Measurements from ENCODE around the gene CFAP53.
"Not testable (repeated sequence)": the region's sequence is repeated elsewhere in the genome, so short reads cannot be mapped to it uniquely, and the experiment has no call there.

The CFAP53 gene

GRCh38 chr18:50288348-50289107, 22.2 kb upstream of the CFAP53 start:
- DNase-seq (ENCODE audit: low read depth in 2 of 3, low spot score in 1 of 3) = not testable (repeated sequence)

DNA sequence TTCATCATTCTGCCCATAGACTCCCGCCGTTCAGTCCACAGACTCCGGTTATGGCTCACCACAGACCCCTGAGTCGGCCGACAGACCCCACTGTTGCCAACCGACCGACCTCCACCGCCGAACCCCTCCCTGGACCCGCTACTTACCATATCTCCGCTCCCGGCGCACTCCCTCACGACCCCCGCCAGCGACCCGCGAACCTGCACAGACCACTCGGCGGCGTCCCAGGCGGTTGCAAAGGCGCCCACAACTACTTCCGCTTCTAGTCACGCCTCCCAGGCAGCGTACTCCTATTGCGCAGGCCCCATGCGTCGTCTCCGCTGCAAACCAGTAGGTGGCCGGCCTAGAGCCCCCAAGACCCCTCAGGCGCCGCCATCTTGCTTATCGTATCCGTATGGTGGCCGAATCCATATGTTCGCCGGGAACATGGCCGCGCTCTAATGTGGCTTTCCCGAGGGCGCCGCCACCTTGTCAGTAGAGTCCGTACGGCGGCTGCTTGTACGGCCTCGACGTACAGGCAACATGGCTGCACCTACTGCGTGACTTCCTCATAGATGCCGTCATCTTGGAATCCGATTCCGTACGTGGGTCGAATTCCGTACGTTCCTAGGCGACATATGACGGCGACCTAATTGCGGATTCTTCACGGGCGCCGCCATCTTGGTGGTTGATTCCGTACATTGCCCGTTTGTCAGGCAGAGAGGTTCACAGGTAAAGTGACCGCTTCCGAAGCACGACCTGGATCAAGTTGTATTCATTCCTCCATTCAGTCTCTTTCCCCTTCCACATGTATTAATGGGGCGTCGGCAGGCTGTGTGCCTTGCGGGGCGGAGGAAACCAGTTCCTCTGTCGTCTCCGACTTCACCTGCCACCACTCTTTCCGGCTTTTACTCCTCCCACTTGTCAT, 21.4 kb upstream of the CFAP53 start, which contains the start of gene CXXC1:
CXXC1 (minus strand) TSS at position 252 of the 907 bp plus-strand sequence; CDS start at position 149, 103 bp downstream.
- DNase-seq (ENCODE audit: low read depth in 2 of 3, low spot score in 1 of 3) = peak; percentile 90 to 96 (median 94)

DNA sequence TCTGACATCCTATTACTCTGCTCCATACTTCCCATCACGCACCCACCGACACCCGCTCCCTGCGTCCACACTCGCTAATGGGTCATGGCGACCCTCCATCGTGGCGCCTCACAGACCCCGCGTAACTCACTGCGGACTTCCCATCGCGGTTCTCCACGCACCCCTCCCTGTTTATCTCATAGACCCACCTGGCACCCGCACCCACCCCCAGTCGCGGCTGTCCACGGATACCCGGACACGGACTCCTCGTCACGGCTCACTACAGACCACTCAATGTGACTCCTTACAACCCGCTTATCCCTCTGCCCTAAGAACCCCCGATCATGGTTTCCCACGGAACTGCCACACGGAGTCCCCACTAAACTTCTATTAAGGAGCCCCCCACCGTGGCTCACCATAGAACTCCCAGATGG, 20.7 kb upstream of the CFAP53 start:
- DNase-seq (ENCODE audit: low read depth in 2 of 3, low spot score in 1 of 3) = no peak

DNA sequence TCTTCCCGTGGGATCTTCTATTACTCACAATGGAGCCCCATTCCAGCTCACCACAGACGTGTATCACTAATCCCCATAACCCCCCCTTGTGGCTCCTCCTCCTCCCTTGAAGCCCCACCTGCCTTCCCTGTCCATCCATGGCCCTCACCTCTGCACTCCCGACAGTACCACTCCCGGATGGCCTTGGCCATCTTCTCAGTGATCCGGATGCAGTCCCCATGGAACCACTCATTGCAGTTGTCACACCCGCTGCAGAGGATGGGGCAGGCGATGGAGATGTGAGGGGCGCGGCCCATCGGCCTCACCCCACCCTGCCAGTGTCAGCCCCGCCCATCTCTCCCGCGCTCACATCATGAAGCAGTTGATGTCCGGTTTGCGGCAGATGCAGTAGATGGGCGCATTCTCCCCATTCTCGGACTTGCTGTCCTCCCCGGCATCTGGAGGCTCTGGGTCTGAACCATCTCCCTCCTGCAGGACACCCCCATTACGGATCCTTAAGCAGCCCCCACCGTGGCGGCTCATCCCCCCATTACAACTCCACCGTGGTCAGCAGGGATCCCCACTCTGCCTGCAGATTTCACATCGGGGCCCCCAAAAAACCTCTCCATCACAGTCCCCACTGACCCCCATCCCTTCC, 20.2 kb upstream of the CFAP53 start:
- no peak for DNase-seq (ENCODE audit: low read depth in 2 of 3, low spot score in 1 of 3)

DNA sequence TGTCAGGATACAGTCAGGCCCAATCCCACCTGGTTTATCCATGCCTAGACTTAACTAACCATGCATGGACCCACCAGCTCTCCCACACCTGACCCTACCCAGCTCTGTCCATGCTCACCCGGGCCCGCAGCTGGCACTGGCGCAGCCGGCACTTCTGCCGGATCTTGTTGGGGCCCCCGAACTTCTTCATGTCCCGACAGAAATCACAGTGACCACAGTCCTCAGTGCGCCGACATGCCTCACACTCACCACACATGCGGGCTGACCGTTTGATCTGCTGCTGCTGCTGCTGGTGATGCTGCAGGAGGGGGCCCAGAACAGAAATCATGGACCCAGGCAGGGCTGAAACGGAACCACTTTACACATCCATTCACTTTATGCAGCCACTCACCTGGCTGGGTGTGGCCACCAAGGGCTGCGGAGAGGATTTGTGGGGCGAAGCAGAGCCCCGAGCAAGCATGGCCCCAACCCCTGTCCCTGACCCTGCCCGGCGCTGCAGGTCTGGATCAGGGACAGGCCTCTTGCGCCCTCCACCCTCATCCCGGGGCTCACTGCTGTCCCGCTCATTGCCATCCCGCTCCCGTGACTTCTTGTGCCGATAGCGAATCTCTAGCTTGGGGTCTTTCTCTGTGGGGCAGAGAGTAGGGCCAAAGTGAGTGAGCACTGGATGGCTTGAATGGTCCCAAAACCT, 19.5 kb upstream of the CFAP53 start:
- DNase-seq (ENCODE audit: low read depth in 2 of 3, low spot score in 1 of 3) = no peak

DNA sequence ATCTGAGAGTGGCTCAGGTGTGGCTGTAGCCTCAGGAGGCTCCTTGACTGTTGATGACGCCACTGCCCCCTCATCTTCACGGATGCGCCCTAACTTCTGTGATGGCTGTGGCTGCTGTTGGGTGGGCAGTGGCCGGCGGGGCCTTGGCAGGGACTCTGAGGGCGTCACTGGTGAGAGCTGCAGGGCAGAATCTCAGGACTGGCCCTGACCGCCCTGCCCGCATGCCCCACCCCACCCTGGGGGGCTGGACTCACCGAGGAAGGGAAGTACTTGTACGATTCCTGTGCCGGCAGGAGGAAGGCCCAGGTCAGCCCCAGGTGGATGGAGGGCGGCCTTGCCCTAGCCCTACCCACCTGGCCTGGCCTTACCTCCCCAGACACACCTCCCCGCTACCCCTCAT, 18.8 kb upstream of the CFAP53 start:
- no peak for DNase-seq (ENCODE audit: low read depth in 2 of 3, low spot score in 1 of 3)

DNA sequence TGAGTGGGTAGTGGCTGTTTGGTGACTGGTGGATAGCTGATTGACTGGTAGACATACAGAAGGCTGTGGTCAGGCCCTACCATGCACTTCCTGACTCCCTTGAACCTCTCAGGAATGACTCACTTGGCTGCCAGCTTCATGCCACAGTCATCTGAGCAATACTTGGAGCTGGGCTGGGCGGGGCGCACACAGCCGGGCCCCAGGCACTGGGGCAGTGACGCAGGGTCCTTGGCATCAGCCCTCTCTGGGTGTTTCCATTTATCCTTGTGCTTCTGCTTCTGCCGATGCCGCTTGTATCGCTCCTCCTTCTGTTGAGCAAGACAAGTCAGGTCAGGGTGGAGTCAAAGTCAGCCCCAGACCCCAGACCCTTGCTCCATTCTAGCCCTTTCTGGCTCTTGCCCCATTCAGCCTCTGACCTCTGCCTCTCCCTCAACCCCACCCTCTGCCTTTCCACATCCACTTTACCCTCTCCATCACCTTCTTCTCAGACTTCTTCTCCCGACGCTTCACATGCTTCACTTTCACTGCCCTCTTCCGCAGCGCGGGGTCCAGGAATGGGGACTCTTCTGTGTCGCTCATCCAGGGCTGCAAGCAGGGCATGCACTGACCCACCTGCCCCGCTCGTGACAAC, 18.1 kb upstream of the CFAP53 start:
- no peak for DNase-seq (ENCODE audit: low read depth in 2 of 3, low spot score in 1 of 3)

DNA sequence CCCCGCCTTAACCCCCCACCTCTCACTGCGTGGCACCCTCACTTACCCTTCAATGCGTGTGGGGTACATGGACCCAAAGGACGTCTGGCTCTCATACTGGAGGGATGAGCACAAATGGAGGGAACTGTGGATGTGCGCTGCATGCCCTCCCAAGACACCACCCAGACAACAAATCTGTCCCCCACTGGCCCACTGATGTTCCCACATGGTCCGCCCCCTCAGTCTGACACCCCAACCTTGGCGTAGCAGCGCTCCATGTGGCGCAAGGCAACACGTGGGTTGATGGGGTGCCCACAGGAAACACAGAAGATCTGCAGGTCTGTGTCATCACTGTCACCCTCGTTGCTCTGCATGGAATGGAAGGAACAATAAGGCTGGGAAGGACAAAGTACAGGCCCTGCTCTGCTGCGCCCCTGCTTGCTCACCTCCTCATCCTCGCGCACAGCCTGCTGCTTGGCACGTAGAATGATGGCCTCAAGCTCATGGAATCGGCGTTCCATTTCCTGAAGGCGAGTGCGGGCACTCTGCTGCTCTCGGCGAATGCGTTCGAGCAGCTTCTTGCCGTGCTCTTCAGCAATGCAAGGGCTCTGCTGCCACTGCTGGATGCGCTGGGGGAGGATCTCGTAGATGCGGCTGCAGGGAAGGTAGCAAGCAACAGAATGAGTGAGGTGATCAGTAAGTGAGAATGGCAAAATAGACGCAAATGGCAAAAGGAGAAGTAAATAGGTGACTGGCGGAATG, 17.3 kb upstream of the CFAP53 start:
- no peak for DNase-seq (ENCODE audit: low read depth in 2 of 3, low spot score in 1 of 3)

DNA sequence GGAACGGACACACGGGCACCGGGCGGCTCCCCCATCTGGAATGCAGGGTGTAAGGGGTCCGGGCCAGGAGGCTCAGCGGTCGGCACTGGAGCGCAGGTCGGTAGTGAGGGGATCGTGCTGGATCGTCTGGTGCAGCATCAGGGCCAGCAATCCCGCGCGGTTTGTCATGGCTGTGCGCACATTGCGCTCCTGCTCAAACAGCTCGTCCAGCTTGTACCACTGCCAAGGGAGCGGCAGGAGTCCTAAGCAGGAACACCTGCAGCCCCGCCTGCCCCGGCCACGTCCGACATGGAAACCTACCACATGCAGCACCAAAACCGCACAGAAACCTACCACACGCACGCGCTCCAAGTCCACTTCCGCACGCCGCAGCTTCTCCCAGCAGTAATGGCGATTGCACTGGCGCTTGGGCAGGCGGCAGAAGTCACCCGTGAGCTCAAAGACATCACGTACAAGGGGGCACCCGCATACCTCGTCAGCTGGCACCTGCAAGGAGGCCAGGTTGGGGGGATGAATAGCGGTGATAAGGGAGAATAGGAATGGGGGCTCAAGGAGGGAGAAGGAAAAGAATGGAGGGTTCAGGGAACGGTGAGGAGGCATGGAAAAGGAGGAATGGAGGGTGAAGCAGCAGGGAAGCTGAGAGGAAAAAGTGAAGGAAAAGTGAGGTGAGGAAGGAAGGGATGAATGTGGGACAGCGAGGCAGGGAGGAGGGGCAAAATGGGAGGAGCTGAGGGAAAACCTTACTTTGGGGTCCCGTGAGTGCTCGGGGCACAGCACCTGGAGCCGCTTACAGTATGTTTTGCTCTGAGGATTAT, 16.4 kb upstream of the CFAP53 start:
- DNase-seq (ENCODE audit: low read depth in 2 of 3, low spot score in 1 of 3) = no peak

DNA sequence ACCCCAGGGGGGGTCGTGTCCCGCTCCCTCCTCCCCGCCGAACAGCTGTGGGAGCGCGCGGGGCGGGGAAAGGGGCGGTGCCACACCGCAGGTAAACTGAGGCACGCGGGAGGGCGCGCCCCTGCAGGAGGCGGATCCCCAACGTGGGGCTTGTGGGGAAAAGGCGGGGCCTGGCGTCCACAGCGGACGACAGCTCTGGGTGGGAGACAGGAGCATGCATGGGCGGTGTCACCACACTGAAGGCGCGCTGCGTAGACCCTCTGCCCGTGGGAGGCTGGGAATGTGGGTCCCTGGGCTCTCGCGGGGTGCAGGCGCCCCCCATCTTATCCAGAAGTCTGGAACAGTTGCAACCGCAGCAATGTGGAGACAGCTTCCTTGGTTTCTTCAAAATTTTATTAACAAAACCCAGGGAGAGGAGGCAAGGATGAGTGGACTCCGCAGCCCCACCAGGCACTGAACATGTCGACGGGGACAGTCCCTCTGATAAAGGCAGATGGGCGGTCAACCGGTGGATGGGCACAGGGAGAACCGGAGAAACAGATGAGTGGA, 15.8 kb upstream of the CFAP53 start:
- DNase-seq (ENCODE audit: low read depth in 2 of 3, low spot score in 1 of 3) = no peak

GRCh38 chr18:50281295-50281971, 15.1 kb upstream of the CFAP53 start, which contains the start of gene MBD1:
Gene MBD1, minus strand, starts transcription at chr18:50281523. Its CDS starts 1,531 bp downstream, at chr18:50279992.
- peak; percentile 85 to 94 (median 92) for DNase-seq (ENCODE audit: low read depth in 2 of 3, low spot score in 1 of 3)

GRCh38 chr18:50280707-50281294, 14.5 kb upstream of the CFAP53 start:
- DNase-seq (ENCODE audit: low read depth in 2 of 3, low spot score in 1 of 3) = no peak

- no peak for DNase-seq (ENCODE audit: low read depth in 2 of 3, low spot score in 1 of 3)
These were observed 13.5 kb upstream of the CFAP53 start for GRCh38 chr18:50279752-50280151.

DNA sequence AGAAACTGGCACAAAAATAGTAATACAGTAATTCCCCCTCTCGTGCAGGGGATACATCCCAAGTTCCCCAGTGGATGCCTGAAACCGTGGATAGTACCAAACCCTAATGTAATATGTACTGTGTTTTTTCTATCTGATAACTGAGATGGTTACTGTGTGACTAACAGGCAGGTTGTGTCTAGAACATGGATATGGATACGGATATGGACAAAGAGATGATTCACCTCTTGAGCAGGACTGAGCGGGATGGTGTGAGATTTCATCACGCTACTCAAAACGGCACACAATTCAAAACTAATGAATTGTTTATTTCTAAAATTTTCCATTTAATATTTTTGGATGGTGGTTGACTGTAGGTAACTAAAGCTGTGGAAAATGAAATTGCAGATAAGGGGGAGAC, 11.6 kb upstream of the CFAP53 start:
- no peak for DNase-seq (ENCODE audit: low read depth in 2 of 3, low spot score in 1 of 3)

DNA sequence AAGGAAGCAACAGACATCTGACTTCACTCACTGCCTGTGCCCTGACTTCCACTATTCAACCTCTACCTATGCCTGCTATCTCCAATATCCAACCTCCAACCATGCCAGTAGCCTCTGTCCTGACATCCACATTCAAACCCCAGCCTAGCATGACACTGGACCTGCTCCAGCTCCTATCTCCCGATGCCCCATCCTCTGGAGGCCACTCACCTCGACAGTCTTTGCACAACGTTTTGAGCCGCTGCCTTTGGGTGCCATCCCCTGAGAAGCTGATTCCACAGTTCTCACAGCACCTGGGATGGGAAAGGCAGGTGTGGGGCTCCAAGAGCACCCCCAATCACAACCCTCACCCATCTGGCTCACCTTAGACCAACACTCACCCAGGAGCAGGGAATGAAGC, 10.2 kb upstream of the CFAP53 start:
- DNase-seq (ENCODE audit: low read depth in 2 of 3, low spot score in 1 of 3) = no peak

DNA sequence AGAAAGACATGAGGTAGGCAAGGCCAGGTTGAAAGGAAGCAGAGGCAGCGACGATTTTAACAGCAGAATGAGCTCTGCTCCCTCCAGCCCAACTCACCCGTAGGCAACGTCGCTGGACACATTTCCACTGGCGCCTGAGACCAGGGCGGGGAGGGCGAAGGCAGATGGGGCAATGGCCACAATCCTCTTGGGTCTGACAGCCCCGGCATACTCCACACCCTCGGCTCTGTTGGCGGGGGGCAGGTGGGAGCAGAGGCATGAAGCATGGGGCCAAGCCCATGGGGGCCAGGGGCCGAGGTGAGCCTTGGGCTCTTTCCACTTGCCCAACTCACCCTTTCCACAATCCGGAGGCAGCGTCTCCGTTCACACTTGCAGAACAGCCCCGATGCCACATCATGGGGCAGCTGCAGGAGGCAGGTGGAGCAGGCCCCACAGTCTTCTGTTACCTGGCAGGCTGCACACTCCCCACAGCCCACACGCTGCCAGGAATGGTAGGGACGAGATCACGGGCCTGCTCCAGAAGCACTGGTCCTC, 9.3 kb upstream of the CFAP53 start:
- DNase-seq (ENCODE audit: low read depth in 2 of 3, low spot score in 1 of 3) = no peak

- no peak for DNase-seq (ENCODE audit: low read depth in 2 of 3, low spot score in 1 of 3)
These were observed 8.6 kb upstream of the CFAP53 start for GRCh38 chr18:50274941-50275340.

All from stimulated activated CD4-positive, alpha-beta T cell treated with anti-CD3 and anti-CD28 coated beads, Interleukin-12 subunit alpha, Interleukin-12 subunit beta, amount 100 ng/mL, for 48 hours (primary cell).